GM10266 (cell line): ENCODE data around the gene CAPN15.

Source experiments
- DNase-seq: peaks from one replicate; pipeline ENCODE4 v3.0.0; 2012; ENCODE audit errors: extremely low spot score
- CTCF ChIP-seq: IDR thresholded peaks from 2 replicates; pipeline ENCODE4 v1.5.1; 2012; ENCODE audit warnings: mild to moderate bottlenecking, low read depth; ENCODE audit not compliant: control insufficient read depth, insufficient read depth; ENCODE audit errors: missing control alignments

Gene CAPN15

GRCh38 chr16:575354-576196, 48.1 kb downstream of the CAPN15 start:
- DNase-seq: no peak
- TF ChIP-seq CTCF: no peak

- TF ChIP-seq CTCF: no peak
- no peak for DNase-seq
These were observed 48.8 kb downstream of the CAPN15 start for GRCh38 chr16:576197-576822.

- peak; percentile 6 for TF ChIP-seq CTCF
- no peak for DNase-seq
These were observed 49.3 kb downstream of the CAPN15 start for GRCh38 chr16:576823-577201.

GRCh38 chr16:577796-578195, 50.3 kb downstream of the CAPN15 start:
- DNase-seq: no peak
- no peak for TF ChIP-seq CTCF

- TF ChIP-seq CTCF: no peak
- no peak for DNase-seq
These were observed 50.8 kb downstream of the CAPN15 start for GRCh38 chr16:578232-578869.

GRCh38 chr16:578870-579405, 51.4 kb downstream of the CAPN15 start:
- TF ChIP-seq CTCF: peak; percentile 75
- peak; percentile 63 for DNase-seq
